Stimulated activated CD4-positive, alpha-beta T cell treated with anti-CD3 and anti-CD28 coated beads, Interleukin-12 subunit alpha, Interleukin-12 subunit beta, amount 100 ng/mL, for 4 hours (primary cell): ENCODE measurements around the gene TNFRSF9.

Experiments used
- DNase-seq: peaks from one replicate; pipeline ENCODE4 v3.0.0-alpha.2; 2020

The TNFRSF9 gene

DNA sequence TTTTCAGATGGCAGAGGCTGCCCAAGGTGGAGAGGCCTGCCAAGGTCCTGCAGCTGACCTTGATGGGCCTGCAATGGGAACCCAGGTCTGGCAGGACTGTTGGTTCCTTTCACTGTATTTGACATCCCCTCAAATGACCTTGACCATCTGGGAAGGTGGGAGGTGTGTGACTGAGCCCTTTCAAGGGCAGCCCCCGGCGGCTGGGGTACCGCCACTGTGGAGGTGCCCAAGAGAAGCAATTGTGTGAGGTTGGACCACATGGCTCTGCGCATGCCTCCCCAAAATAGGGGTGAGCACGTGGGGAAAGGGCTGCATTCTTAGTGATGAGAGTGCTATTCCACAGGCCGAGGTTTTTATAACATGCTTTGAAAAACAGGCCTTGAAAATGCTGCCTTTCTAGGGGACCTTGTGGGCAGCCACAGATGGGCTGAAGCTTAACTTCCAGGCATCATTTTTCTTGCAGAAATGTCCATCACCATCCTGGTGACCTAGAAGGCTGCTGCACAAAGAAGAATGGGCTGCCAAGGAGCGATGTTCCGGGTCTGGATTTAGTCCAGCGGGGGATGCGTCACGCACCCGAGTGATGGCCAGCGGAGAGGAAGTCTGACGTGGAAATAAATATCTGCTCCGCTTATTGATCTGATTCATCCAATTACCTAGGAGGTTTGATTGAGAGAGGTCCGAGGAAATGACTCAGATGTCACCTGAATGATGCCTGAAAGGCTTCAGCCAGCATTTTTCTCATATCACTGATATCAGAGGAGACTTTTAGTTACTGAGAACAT, 71.3 kb downstream of the TNFRSF9 start:
- no peak for DNase-seq

DNA sequence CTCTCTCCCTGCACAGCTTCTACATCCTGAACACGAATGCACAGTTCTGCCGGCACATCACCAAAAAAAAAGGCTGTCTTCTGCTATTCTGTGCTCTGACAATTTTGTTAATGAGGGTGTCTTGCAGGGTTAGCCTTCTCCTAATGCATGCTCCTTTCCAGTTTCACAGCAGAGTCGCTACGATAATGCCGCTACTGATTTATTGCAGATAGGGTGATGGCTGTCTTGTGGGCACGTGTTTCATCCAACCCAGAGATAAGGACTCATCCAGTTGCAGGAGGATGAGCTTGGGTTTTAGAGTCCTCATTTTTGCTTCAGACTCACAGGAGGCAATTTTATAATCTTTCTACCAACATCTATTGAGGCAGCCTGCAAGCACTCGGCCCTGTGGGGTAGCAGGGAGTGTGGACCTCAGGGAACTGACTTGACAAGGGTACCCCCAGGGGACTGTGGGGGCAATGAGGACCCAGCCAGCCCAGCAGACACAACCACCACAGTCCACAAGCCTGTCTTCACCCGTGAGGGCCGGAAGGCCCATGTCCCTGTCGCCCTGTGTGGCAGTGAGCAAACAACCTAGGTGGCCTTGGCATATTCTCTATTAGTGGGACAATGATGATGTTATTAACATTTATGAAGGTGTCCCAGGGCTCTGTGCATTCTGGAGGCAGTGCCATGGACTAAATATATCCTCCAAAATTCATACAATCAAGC, 72.4 kb downstream of the TNFRSF9 start:
- no peak for DNase-seq

DNA sequence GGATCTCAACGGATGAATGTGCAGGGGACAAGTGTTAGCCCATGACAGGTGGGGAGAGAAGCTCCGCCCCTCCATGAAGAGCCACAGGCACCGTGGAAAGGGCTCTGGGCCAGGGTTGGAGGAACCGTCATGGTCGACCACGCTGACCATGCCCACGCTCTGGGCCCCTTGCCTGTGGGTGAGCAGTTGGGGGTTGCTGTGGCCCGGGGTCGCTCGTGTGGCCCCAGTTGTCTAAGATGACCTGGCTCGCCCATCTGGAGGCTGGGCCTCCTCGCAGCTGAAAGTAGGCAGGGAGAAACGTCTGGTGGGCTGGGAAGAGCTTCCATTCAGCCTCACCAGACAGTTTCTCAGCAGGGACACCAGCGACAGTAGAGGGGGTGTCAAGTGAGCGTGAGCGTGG, 74.7 kb downstream of the TNFRSF9 start:
- no peak for DNase-seq
